A549 (cell line): ENCODE data around the gene GH2. TPM values are rescaled to one million over a fixed set of nuclear protein-coding genes. Genes with fewer than 3 reads are reported as not detected.
A peak's percentile ranks its signal among the peaks of the same experiment; 100 is the strongest.
"Not testable (repeated sequence)": the region's sequence is repeated elsewhere in the genome, so short reads cannot be mapped to it uniquely, and the experiment has no call there.

Experiments
- ATAC-seq, 2 experiments: fragments of 200-7000 bp in 1 of 2; fragments of >200 bp in 1 of 2; cut with Nextera tagmentation in 1 of 2; cut with Tn5 transposase in 1 of 2; 3 replicates each; pipeline versions ENCODE4 v1.8.0 to v1.9.1; 2018 to 2020; ENCODE audit warnings: mild to moderate bottlenecking in 1 of 2, moderate library complexity in 1 of 2
- CTCF ChIA-PET: fragments of 300-600 bp; sonication (Branson Sonifier 250); formaldehyde crosslinking; extraction: SDS; loops from one replicate; lab custom pipeline; 2021; ENCODE audit warnings: antibody characterized with exemption, inconsistent platforms; lab: Yijun Ruan, JAX
- POLR2A ChIA-PET: fragments of 350-600 bp; formaldehyde crosslinking; extraction: SDS; loops from one replicate; lab custom pipeline; 2021; ENCODE audit warnings: antibody characterized with exemption, inconsistent platforms; lab: Yijun Ruan, JAX
- DNase-seq, 2 experiments: peaks; one replicate each; pipeline versions ENCODE4 v3.0.0 to v3.0.0-alpha.2; 2011 to 2016; ENCODE audit warnings: low read depth in 1 of 2, low spot score in 1 of 2
- FAIRE-seq: peaks from 2 replicates; lab custom pipeline; 2011; peaks lifted over from hg19 to GRCh38; lab: Jason Lieb, UNC
- H3K27ac ChIP-seq, 2 experiments: fragments of >200 bp; sonication (Bioruptor Twin); formaldehyde crosslinking; 3 replicates each; pipeline ENCODE4 v1.5.1; 2016 to 2017
- H3K4me1 ChIP-seq: fragments of >200 bp; sonication (Bioruptor Twin); formaldehyde crosslinking; 3 replicates; pipeline ENCODE4 v1.6.1; 2016
- H3K4me2 ChIP-seq: fragments of >200 bp; sonication (Bioruptor Twin); formaldehyde crosslinking; 3 replicates; pipeline ENCODE4 v1.6.1; 2016
- H3K4me3 ChIP-seq: fragments of >200 bp; sonication (Bioruptor Twin); formaldehyde crosslinking; 3 replicates; pipeline ENCODE4 v1.5.1; 2016
- H3K9me3 ChIP-seq: fragments of >200 bp; sonication (Bioruptor Twin); formaldehyde crosslinking; 3 replicates; pipeline ENCODE4 v1.6.1; 2016
- RAD21 ChIP-seq, 2 experiments: fragments of >200 bp in 1 of 2; sonication (Bioruptor Twin) in 1 of 2; formaldehyde crosslinking in 1 of 2; IDR thresholded peaks in 1 of 2; conservative IDR thresholded peaks in 1 of 2; 2 replicates in 1 of 2; 3 replicates in 1 of 2; pipeline ENCODE4 v1.6.1; 2012 to 2018; ENCODE audit warnings: inconsistent platforms in 1 of 2
- WGBS: methylation state at CpG from one replicate; pipeline ENCODE4 v1.1.6; 2017; ENCODE audit errors: missing lambda C conversion rate; 5-methylcytosine and 5-hydroxymethylcytosine counted together
- polyA plus RNA-seq, 4 experiments: library from polyadenylated mRNA; depleted of rRNA in 3 of 4; stranded (reverse); fragments of >200 nt; fragmentation: RNase III in 1 of 4; extraction: RNeasy Plus Mini Kit Qiagen cat#74134 plus additional on column Dnase treatment in 1 of 4; gene quantifications; 2 replicates in 3 of 4; 3 replicates in 1 of 4; pipeline ENCODE4 v1.2.3, GENCODE V29; 2011 to 2017
- TF ChIP-seq, protein P1 (sequence below): fragments of >200 bp; sonication (Bioruptor Twin); formaldehyde crosslinking; IDR thresholded peaks from 3 replicates; pipeline ENCODE4 v1.5.1; 2016

Gene GH2
- polyA plus RNA-seq, 2 of the 4 experiments (the other 2 are of a cell fraction): not detected

DNA sequence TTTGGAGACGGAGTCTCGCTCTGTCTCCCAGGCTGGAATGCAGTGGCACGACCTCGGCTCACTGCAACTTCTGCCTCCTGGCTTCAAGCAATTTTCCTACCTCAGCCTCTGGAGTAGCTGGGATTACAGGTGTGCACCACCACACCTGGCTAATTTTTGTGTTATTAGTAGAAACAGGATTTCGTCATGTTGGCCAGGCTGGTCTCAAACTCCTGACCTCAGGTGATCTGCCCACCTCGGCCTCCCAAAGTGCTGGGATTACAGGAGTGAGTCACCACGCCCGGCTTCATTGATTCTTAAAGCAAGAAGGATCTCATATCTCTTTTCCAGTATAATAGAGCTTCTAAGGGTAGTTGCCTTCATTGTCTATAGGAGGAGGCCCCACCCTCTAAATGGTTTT lies 23.1 kb upstream of the GH2 start:
- DNase-seq, FAIRE-seq, POLR2A ChIA-PET, H3K4me1 ChIP-seq, H3K4me2 ChIP-seq, ATAC-seq, H3K27ac ChIP-seq, H3K9me3 ChIP-seq, H3K4me3 ChIP-seq: not testable (repeated sequence)
- CTCF ChIA-PET: interaction anchor here (0.6 to 8.8 kb wide), 22 partner anchors 13 to 517 kb away, joined by 3 to 80 read pairs (median 4); partner anchors contain the start of genes GH1, GH2 and ICAM2
- 69% methylated on average over 8 of the region's 8 CpGs for WGBS

DNA sequence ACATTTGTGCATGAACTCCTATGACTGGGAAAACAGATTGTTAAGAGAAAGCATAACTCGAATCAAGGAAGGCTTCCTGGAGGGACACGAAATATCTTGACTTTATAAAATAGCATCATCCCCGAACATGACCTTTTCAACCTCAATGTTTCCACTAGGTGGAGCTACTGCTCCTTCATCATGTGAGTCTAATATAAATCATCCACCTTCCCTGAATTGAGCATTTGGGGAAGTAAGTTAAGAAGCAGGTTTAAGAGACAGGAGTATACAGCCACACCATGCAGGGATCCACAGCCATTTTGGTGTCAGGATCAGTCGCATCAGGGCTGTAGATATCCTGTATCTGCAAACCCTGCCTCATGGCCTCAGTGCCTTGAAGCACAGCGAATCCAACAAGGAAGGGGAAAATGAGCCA lies 22.1 kb upstream of the GH2 start:
- POLR2A ChIA-PET, H3K4me2 ChIP-seq, H3K9me3 ChIP-seq, H3K4me3 ChIP-seq, FAIRE-seq, DNase-seq, H3K27ac ChIP-seq, H3K4me1 ChIP-seq: not testable (repeated sequence)
- 23% methylated on average over 5 of the region's 5 CpGs for WGBS
- CTCF ChIA-PET: interaction anchor here (0.6 to 8.8 kb wide), 26 partner anchors 8 to 518 kb away, joined by 3 to 80 read pairs (median 4); partner anchors contain the start of genes CSHL1, GH1 and GH2
- ATAC-seq: peak; percentile 67 to 81
- TF ChIP-seq RAD21 (conservative IDR thresholded peaks at IDR 0.05 in 1 of 2, IDR thresholded peaks at IDR 0.05 in 1 of 2): peak in 1 of 2 experiments; percentile 37; a peak in 2 of 5 replicates
- TF ChIP-seq, protein P1, sequence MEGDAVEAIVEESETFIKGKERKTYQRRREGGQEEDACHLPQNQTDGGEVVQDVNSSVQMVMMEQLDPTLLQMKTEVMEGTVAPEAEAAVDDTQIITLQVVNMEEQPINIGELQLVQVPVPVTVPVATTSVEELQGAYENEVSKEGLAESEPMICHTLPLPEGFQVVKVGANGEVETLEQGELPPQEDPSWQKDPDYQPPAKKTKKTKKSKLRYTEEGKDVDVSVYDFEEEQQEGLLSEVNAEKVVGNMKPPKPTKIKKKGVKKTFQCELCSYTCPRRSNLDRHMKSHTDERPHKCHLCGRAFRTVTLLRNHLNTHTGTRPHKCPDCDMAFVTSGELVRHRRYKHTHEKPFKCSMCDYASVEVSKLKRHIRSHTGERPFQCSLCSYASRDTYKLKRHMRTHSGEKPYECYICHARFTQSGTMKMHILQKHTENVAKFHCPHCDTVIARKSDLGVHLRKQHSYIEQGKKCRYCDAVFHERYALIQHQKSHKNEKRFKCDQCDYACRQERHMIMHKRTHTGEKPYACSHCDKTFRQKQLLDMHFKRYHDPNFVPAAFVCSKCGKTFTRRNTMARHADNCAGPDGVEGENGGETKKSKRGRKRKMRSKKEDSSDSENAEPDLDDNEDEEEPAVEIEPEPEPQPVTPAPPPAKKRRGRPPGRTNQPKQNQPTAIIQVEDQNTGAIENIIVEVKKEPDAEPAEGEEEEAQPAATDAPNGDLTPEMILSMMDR: peak; percentile 59

DNA sequence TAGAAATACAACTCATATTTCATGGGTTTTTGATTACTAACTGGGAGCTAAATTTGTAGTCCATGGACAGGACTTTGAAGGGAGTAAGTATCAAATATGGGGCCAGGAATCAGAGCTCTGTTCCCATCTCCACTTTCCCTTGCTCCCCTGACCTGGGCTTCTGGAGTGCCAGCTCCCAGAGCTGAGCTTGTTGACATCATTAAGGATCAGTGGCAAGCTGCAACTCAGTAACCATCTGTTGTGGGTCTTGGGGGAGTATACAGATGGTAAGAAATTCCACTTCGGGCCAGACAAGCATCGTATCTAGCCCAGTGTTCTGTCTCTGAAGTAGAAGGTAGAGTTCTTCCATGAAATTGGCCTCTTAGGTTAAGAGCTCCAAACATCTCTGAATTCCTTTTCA lies 20.2 kb upstream of the GH2 start:
- DNase-seq, POLR2A ChIA-PET, H3K27ac ChIP-seq, FAIRE-seq, H3K4me1 ChIP-seq, H3K9me3 ChIP-seq, H3K4me3 ChIP-seq, ATAC-seq, H3K4me2 ChIP-seq: not testable (repeated sequence)
- 66% methylated on average over 2 of the region's 2 CpGs for WGBS
- CTCF ChIA-PET: interaction anchor here (0.6 to 8.8 kb wide), 16 partner anchors 10 to 414 kb away, joined by 3 to 80 read pairs (median 7); partner anchors contain the start of genes CSHL1, GH1 and GH2

DNA sequence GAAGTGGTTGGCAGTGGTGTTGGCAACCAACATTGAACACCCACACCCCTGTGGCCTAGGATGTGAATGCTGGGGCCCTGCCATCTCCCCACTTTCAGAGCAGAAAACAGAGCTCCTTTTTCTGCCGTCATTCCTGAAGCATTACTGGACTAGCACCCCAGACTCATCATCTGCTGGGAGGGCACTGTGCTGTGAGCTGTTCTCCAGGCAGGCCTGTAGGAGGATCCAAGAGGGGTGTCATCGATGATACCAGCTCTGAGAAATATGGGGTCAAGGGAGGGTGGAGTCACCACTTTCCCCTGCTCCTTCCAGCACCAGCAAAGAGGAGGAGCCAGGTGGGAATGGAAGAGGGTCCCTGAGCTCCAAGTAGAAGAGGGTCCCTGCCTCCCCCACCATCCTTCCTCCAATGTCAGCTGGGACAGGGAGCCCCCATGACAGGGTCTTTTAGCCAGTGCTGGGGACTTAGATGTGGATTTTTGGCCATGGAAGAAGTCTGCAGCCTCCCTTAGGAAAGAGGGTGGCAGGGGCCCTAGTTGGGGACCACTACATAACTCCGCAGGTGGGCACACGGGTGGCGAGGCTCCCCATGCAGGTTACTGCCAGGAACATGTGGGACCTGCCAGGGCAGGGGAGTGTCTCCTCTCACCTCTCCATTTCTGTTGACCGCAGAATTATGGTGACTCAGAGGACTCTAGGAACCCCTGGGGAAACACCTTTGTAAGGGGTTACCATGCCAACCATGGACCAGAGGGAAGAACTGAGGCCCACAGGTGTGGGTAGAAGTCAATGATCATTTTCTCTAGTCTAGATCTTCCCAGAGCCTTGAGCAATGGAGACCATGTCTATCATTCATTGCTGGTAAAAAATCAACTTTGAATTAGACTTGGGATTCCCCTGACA lies 17.4 kb upstream of the GH2 start:
- CTCF ChIA-PET: interaction anchor here (0.8 to 2.8 kb wide), 6 partner anchors 10 to 235 kb away, joined by 4 to 25 read pairs (median 6); partner anchors contain the start of gene CSHL1
- DNase-seq, FAIRE-seq, H3K9me3 ChIP-seq, H3K4me1 ChIP-seq, H3K4me2 ChIP-seq, H3K27ac ChIP-seq, POLR2A ChIA-PET, H3K4me3 ChIP-seq: not testable (repeated sequence)
- WGBS: 28% methylated on average over 3 of the region's 6 CpGs
- peak in 1 of 2 experiments; percentile 41; a peak in 2 of 6 replicates for ATAC-seq

DNA sequence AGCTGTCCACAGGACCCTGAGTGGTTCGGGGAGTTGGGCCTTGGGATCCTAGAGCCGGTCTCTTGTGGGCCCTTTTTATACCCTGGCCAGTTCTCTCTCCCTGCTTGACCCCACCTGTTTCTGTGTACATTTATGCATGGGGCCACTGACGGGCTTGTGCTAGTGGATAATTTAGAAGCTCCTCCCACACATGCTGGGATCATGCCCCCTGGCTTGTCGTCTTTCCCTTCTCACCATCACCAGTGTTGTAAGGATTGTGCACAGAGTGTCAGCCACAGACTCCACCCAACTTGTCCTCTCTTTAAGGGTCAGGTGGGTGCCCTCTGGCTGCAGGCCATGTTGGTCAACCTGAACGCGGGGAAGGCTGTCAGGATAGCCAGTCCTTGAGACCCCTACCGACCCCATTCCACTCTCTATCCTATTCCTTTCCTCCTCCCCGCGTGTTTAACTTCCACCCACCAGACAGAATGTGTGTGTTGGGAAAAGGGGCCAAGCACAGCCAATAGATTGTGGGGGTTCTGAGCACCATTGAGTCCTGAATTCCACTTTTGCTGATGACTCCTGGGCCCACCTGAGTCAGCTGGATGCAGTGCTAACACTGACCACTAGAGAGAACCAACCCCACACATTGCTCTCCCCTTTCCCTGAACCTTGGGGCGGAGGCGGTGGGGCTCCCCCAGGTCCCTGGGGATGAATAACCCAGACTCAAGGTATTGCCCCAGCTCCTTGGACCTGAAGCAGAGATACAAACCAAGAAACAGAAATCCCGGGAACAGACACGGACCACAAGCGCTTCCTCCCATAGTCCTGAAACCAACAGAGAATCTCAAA lies 15.0 kb upstream of the GH2 start, which contains the start of gene CSH1:
Gene CSH1 (minus strand): TSS at position 51 of the 831 bp plus-strand sequence. CDS start 63 bp downstream, outside the sequence.
- CTCF ChIA-PET: interaction anchor here (0.9 to 2.8 kb wide), 2 partner anchors 14 to 22 kb away, joined by 3 to 25 read pairs; partner anchors contain the start of genes CSHL1 and GH1
- H3K4me3 ChIP-seq, POLR2A ChIA-PET, H3K4me2 ChIP-seq, H3K9me3 ChIP-seq, H3K27ac ChIP-seq, DNase-seq, FAIRE-seq, H3K4me1 ChIP-seq: not testable (repeated sequence)
- ATAC-seq: peak in 1 of 2 experiments; percentile 70; a peak in 3 of 6 replicates
- 84% methylated on average over 12 of the region's 14 CpGs for WGBS

DNA sequence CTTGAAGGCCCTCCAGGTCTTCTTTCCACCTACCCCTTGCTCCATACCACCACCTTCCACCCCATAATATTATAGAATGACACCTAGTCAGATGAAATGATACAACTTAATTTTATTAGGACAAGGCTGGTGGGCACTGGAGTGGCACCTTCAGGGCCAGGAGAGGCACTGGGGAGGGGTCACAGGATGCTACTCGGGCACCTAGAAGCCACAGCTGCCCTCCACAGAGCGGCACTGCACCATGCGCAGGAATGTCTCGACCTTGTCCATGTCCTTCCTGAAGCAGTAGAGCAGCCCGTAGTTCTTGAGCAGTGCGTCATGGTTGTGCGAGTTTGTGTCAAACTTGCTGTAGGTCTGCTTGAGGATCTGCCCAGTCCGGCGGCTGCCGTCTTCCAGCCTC lies 13.1 kb upstream of the GH2 start:
- not testable (repeated sequence) for H3K4me1 ChIP-seq, FAIRE-seq

DNA sequence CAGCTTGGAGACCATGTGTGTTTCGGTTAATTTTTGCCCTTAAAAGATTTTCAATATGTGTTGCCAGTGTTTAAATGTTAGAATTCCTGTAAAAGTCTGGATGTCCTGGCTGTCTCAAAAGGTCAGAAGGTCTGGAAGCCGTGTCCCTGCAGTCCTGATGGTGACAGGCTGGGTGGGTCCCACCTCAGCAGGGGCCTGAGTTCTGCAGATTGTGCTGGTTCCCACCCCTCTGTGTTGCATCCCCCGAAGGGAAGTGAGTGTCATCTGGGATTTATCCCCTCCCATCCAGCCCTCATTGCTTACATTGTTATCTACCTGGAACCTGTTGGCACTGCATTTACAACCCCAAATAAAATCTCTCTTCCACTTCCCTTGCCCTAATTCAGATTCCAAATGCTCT lies 12.3 kb upstream of the GH2 start:
- H3K9me3 ChIP-seq, H3K4me1 ChIP-seq, DNase-seq, H3K27ac ChIP-seq, H3K4me3 ChIP-seq, FAIRE-seq, H3K4me2 ChIP-seq, CTCF ChIA-PET, POLR2A ChIA-PET, ATAC-seq: not testable (repeated sequence)
- 26% methylated on average over 3 of the region's 3 CpGs for WGBS

More for the DNA sequence above, 13.1 kb upstream of the GH2 start:
- H3K4me2 ChIP-seq, CTCF ChIA-PET, POLR2A ChIA-PET, DNase-seq, ATAC-seq, H3K27ac ChIP-seq, H3K4me3 ChIP-seq, H3K9me3 ChIP-seq: not testable (repeated sequence)
- WGBS: 70% methylated on average over 8 of the region's 10 CpGs
